ENCODE results near the gene RAB24.

DNA sequence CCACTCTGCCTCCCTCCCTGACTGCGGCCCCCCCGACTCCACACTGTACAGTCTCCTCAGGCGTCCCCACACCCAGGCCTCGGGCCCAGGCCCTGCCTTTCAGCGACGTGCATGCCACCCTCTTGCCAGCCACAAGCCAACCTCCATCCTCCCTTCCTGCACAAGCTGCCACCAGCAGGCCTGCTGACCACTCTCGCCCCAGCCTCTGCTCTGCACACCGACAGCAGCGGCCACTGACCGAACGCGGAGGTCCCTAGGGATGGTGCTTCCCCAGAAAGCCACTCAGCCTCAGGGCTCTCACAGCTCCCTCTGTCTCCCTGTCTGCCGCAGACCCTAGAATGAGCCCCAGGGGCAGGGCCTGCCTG, 29.4 kb upstream of the RAB24 start:
- TF ChIP-seq, protein P1, sequence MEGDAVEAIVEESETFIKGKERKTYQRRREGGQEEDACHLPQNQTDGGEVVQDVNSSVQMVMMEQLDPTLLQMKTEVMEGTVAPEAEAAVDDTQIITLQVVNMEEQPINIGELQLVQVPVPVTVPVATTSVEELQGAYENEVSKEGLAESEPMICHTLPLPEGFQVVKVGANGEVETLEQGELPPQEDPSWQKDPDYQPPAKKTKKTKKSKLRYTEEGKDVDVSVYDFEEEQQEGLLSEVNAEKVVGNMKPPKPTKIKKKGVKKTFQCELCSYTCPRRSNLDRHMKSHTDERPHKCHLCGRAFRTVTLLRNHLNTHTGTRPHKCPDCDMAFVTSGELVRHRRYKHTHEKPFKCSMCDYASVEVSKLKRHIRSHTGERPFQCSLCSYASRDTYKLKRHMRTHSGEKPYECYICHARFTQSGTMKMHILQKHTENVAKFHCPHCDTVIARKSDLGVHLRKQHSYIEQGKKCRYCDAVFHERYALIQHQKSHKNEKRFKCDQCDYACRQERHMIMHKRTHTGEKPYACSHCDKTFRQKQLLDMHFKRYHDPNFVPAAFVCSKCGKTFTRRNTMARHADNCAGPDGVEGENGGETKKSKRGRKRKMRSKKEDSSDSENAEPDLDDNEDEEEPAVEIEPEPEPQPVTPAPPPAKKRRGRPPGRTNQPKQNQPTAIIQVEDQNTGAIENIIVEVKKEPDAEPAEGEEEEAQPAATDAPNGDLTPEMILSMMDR (conservative IDR thresholded peaks at IDR 0.05; ENCODE audit: low read depth in 2 of 2), result no peak
- no peak for TF ChIP-seq EZH2phosphoT487 (IDR thresholded peaks at IDR 0.05; ENCODE audit: unreplicated experiment)
- TF ChIP-seq CREB1 (CRISPR knock-in tag; IDR thresholded peaks at IDR 0.05; ENCODE audit: low read depth), result no peak
- no peak for TF ChIP-seq POLR2AphosphoS5 (IDR thresholded peaks at IDR 0.05; ENCODE audit: low read depth)

Measured in GM23338 (cell line).